ENCODE data around the gene ASPHD1. TPM values are rescaled to one million over a fixed set of nuclear protein-coding genes. Genes with fewer than 3 reads are reported as not detected.

The ASPHD1 gene
- under 1 TPM in 1 of 2 donors, not detected in 1; 0.27 TPM for total RNA-seq

- TF ChIP-seq, protein P1, sequence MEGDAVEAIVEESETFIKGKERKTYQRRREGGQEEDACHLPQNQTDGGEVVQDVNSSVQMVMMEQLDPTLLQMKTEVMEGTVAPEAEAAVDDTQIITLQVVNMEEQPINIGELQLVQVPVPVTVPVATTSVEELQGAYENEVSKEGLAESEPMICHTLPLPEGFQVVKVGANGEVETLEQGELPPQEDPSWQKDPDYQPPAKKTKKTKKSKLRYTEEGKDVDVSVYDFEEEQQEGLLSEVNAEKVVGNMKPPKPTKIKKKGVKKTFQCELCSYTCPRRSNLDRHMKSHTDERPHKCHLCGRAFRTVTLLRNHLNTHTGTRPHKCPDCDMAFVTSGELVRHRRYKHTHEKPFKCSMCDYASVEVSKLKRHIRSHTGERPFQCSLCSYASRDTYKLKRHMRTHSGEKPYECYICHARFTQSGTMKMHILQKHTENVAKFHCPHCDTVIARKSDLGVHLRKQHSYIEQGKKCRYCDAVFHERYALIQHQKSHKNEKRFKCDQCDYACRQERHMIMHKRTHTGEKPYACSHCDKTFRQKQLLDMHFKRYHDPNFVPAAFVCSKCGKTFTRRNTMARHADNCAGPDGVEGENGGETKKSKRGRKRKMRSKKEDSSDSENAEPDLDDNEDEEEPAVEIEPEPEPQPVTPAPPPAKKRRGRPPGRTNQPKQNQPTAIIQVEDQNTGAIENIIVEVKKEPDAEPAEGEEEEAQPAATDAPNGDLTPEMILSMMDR (IDR thresholded peaks at IDR 0.05) = no peak
- no peaks in the 10 kb centered on the region for H3K36me3 ChIP-seq
- no peak within 1 kb of the TSS for H3K27ac ChIP-seq
These were observed at the start of gene ASPHD1 for GRCh38 chr16:29900102-29900887. ASPHD1 (plus strand) TSS chr16:29900488; CDS start chr16:29900972, 484 bp downstream.

DNA sequence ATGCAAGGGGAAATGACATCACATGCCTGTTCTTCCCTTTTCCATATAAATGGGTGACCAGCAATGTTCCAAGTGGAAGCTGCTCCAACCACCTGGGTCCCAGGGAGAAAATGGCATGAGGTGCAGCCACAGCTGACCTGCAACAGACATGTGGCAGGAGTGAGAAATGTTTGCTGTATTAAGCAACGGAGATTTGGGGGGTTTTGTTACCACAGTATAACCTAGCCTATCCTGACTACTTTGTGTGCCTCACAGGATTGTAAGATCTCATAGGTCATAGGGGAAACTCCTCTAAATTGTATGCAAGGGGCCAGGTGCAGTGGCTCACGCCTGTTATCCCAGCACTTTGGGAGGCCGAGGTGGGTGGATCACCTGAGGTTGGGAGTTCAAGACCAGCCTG is 49.3 kb upstream of the ASPHD1 start:
- H3K36me3 ChIP-seq = peaks cover 18% of the 10 kb centered on the region
- no peaks in the 10 kb centered on the region for H3K27me3 ChIP-seq (replicated peaks; ENCODE audit: insufficient read depth)
- TF ChIP-seq, protein P1 (IDR thresholded peaks at IDR 0.05) = no peak
- DNase-seq (ENCODE audit: low spot score) = no peak
- no peak overlapping the region for H3K4me3 ChIP-seq
- no peaks in the 10 kb centered on the region for H3K9me3 ChIP-seq
- no peak for ATAC-seq (ENCODE audit: insufficient number of reproducible peaks, low FRiP score, low read depth)
- no peak overlapping the region for H3K27ac ChIP-seq
- H3K4me1 ChIP-seq (ENCODE audit: control insufficient read depth in 1 of 2, low read depth in 2 of 2) = no peaks in the 10 kb centered on the region

More at GRCh38 chr16:29900102-29900887, at the start of gene ASPHD1:
- peaks cover 5 to 11% of the 10 kb centered on the region in 2 donors for H3K4me1 ChIP-seq (ENCODE audit: control insufficient read depth in 1 of 2, low read depth in 2 of 2)
- peak; percentile 36 for DNase-seq (ENCODE audit: low spot score)
- H3K27me3 ChIP-seq (replicated peaks; ENCODE audit: insufficient read depth) = peaks cover 11% of the 10 kb centered on the region
- ATAC-seq (ENCODE audit: insufficient number of reproducible peaks, low FRiP score, low read depth) = no peak
- H3K4me3 ChIP-seq = peak within 1 kb of the TSS; percentile 71
- H3K9me3 ChIP-seq = no peaks in the 10 kb centered on the region

GRCh38 chr16:29852654-29853053 is 47.6 kb upstream of the ASPHD1 start:
- Histone ChIP-seq H3K27me3 (replicated peaks; ENCODE audit: insufficient read depth) (no peaks in the 10 kb centered on the region), H3K4me3 (no peak overlapping the region), H3K4me1 (ENCODE audit: control insufficient read depth in 1 of 2, low read depth in 2 of 2) (no peaks in the 10 kb centered on the region), H3K36me3 (peaks cover 2% of the 10 kb centered on the region), H3K9me3 (no peaks in the 10 kb centered on the region), H3K27ac (no peak overlapping the region)
- ATAC-seq (ENCODE audit: insufficient number of reproducible peaks, low FRiP score, low read depth) = no peak
- DNase-seq (ENCODE audit: low spot score) = no peak
- TF ChIP-seq, protein P1 (IDR thresholded peaks at IDR 0.05) = no peak

DNA sequence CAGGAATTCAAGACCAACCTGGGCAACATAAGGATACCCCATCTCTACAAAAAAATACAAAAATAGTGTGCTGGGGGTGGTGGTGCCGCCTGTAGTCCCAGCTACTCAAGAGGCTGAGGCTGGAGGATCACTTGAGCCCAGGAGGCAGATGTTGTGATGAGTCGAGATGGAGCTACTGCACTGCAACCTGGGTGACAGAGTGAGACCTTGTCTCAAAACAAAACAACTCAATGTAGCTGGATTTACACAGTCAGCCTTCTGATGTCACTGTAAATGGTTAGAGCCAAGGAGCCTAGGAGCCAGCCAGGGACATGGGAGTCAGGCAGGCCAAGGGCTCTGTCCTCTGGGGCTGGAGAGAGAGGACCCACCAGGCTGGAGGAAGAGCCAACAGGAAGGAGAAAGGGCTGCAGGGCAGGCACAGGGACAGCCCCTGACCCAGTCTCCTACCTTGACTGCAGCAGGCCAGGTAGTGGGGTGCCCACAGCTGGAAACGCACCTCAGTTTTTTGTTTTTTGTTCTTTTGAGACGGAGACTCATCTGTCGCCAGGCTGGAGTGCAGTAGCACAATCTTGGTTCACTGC is 45.7 kb upstream of the ASPHD1 start:
- TF ChIP-seq, protein P1 (IDR thresholded peaks at IDR 0.05) = no peak
- ATAC-seq (ENCODE audit: insufficient number of reproducible peaks, low FRiP score, low read depth) (no peak), DNase-seq (ENCODE audit: low spot score) (no peak)
- Histone ChIP-seq H3K4me3 (no peak overlapping the region), H3K27me3 (replicated peaks; ENCODE audit: insufficient read depth) (no peaks in the 10 kb centered on the region), H3K36me3 (no peaks in the 10 kb centered on the region), H3K27ac (no peak overlapping the region), H3K9me3 (no peaks in the 10 kb centered on the region), H3K4me1 (ENCODE audit: control insufficient read depth in 1 of 2, low read depth in 2 of 2) (peaks cover 4 to 19% of the 10 kb centered on the region in 2 donors)

DNA sequence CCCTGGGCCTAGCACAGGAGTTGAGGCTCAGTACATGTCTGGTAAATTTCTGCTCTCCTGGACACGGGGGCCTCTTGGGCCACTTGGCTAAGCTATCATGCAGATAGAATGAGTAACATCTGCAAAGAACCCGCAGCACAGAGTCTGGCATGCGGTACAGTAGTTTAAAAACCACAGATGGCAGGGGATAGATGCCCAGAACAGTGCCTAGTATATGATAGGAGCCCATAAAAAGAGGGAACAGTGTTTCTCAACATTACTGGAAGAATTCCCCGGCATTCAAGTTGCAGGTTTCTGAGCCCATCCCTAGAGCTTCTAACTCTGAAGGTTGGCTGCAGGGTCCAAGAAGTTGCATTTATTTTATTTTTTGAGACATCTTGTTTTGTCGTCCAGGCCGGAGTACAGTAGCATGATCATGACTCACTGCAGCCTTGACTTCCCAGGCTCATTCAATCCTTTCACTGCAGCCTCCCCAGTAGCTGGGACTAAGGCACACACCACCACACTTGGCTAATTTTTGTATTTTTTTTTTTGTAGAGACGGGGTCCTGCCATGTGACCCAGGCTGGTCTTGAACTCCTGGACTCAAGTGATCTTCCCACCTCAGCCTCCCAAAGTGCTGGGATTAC is 43.0 kb upstream of the ASPHD1 start:
- no peak overlapping the region for H3K27ac ChIP-seq
- peaks cover 11 to 41% of the 10 kb centered on the region in 2 donors for H3K4me1 ChIP-seq (ENCODE audit: control insufficient read depth in 1 of 2, low read depth in 2 of 2)
- H3K9me3 ChIP-seq = no peaks in the 10 kb centered on the region
- peaks cover 6% of the 10 kb centered on the region for H3K36me3 ChIP-seq
- no peak for DNase-seq (ENCODE audit: low spot score)
- no peak overlapping the region for H3K4me3 ChIP-seq
- ATAC-seq (ENCODE audit: insufficient number of reproducible peaks, low FRiP score, low read depth) = no peak
- TF ChIP-seq, protein P1 (IDR thresholded peaks at IDR 0.05) = no peak
- no peaks in the 10 kb centered on the region for H3K27me3 ChIP-seq (replicated peaks; ENCODE audit: insufficient read depth)

All from thoracic aorta (tissue), 2 donors.